GM19099 (cell line): ENCODE data around the gene ARHGDIG.

Experiments
- POLR2A ChIP-seq: IDR thresholded peaks from 3 replicates; pipeline ENCODE4 v1.6.1; 2011; ENCODE audit warnings: low read depth; ENCODE audit not compliant: insufficient read length; ENCODE audit errors: extremely low read depth

Gene ARHGDIG

GRCh38 chr16:284204-285120 lies 4.1 kb downstream of the ARHGDIG start:
- no peak for TF ChIP-seq POLR2A

- no peak for TF ChIP-seq POLR2A
Observed at GRCh38 chr16:285146-286055, 5.0 kb downstream of the ARHGDIG start.

GRCh38 chr16:286491-287297 lies 6.3 kb downstream of the ARHGDIG start:
- TF ChIP-seq POLR2A: no peak

- no peak for TF ChIP-seq POLR2A
Observed at GRCh38 chr16:287298-287811, 7.0 kb downstream of the ARHGDIG start.

- TF ChIP-seq POLR2A: no peak
Observed at GRCh38 chr16:287981-288920, 7.9 kb downstream of the ARHGDIG start.

GRCh38 chr16:289395-289997 lies 9.1 kb downstream of the ARHGDIG start:
- no peak for TF ChIP-seq POLR2A

- no peak for TF ChIP-seq POLR2A
Observed at GRCh38 chr16:290015-290680, 9.8 kb downstream of the ARHGDIG start.

- TF ChIP-seq POLR2A: no peak
Observed at GRCh38 chr16:290681-291405, 10.5 kb downstream of the ARHGDIG start.

GRCh38 chr16:291539-291938 lies 11.1 kb downstream of the ARHGDIG start:
- TF ChIP-seq POLR2A: no peak

GRCh38 chr16:293043-293775 lies 12.8 kb downstream of the ARHGDIG start:
- no peak for TF ChIP-seq POLR2A

- no peak for TF ChIP-seq POLR2A
Observed at GRCh38 chr16:296276-296675, 15.9 kb downstream of the ARHGDIG start.
